Keratinocyte (primary cell): Measurements from ENCODE around the gene RBM44. TPM values are rescaled to one million over a fixed set of nuclear protein-coding genes. Genes with fewer than 3 reads are reported as not detected.
A peak's percentile ranks its signal among the peaks of the same experiment; 100 is the strongest.

ENCODE experiments used
- DNase-seq: peaks from one replicate; pipeline ENCODE4 v3.0.0-alpha.2; 2011; ENCODE audit warnings: low read depth, missing footprints, low spot score
- FAIRE-seq: peaks from 2 replicates; lab custom pipeline; 2011; peaks lifted over from hg19 to GRCh38; lab: Jason Lieb, UNC
- H2AFZ ChIP-seq: 2 replicates; pipeline ENCODE4 v1.6.0; 2012; ENCODE audit warnings: low read length, control low read depth, inconsistent platforms; ENCODE audit not compliant: control insufficient read depth
- H3K27ac ChIP-seq: 2 replicates; pipeline ENCODE4 v1.5.1; 2011; ENCODE audit warnings: low read length; ENCODE audit not compliant: control insufficient read depth, insufficient read depth
- H3K27me3 ChIP-seq: 3 replicates; pipeline ENCODE4 v1.6.0; 2011; ENCODE audit warnings: low read length; ENCODE audit not compliant: control insufficient read depth, insufficient read depth; ENCODE audit errors: extremely low read depth
- H3K36me3 ChIP-seq, 2 experiments: 2 replicates in 1 of 2; 3 replicates in 1 of 2; pipeline ENCODE4 v1.5.1; 2011; ENCODE audit warnings: low read length in 2 of 2, mild to moderate bottlenecking in 1 of 2; ENCODE audit not compliant: control insufficient read depth in 2 of 2, insufficient read depth in 2 of 2; ENCODE audit errors: extremely low read depth in 1 of 2
- H3K4me1 ChIP-seq: 3 replicates; pipeline ENCODE4 v1.5.1; 2011; ENCODE audit warnings: low read length; ENCODE audit not compliant: control insufficient read depth, insufficient read depth; ENCODE audit errors: extremely low read depth
- H3K4me2 ChIP-seq: 3 replicates; pipeline ENCODE4 v1.6.0; 2011; ENCODE audit warnings: low read depth, low read length; ENCODE audit not compliant: control insufficient read depth, insufficient read depth; ENCODE audit errors: extremely low read depth
- H3K4me3 ChIP-seq, 3 experiments: fragments of 200-600 bp in 1 of 3; sonication (generic) in 1 of 3; 2 replicates in 2 of 3; 3 replicates in 1 of 3; pipeline ENCODE4 v1.5.1; 2011 to 2016; ENCODE audit warnings: low read length in 3 of 3, mild to moderate bottlenecking in 3 of 3, control low read depth in 2 of 3, inconsistent platforms in 1 of 3, low read depth in 1 of 3, mixed read lengths in 1 of 3, mixed run types in 1 of 3, moderate library complexity in 1 of 3; ENCODE audit not compliant: control insufficient read depth in 2 of 3, insufficient read depth in 2 of 3; ENCODE audit errors: extremely low read depth in 1 of 3
- H3K79me2 ChIP-seq: 2 replicates; pipeline ENCODE4 v1.6.0; 2012; ENCODE audit warnings: low read length; ENCODE audit not compliant: control insufficient read depth, insufficient read depth
- H3K9ac ChIP-seq: 3 replicates; pipeline ENCODE4 v1.6.0; 2011; ENCODE audit warnings: low read length; ENCODE audit not compliant: control insufficient read depth, insufficient read depth; ENCODE audit errors: extremely low read depth
- H3K9me1 ChIP-seq: 3 replicates; pipeline ENCODE4 v1.6.0; 2011; ENCODE audit warnings: low read length; ENCODE audit not compliant: control insufficient read depth, insufficient read depth; ENCODE audit errors: extremely low read depth
- H3K9me3 ChIP-seq: 2 replicates; pipeline ENCODE4 v1.5.1; 2012; ENCODE audit warnings: low read depth, low read length; ENCODE audit not compliant: control insufficient read depth
- H4K20me1 ChIP-seq: 3 replicates; pipeline ENCODE4 v1.6.0; 2011; ENCODE audit warnings: low read length; ENCODE audit not compliant: control insufficient read depth, insufficient read depth; ENCODE audit errors: extremely low read depth
- CTCF ChIP-seq, 3 experiments: IDR thresholded peaks in 1 of 3; conservative IDR thresholded peaks in 1 of 3; optimal IDR thresholded peaks in 1 of 3; 2 replicates in 2 of 3; 3 replicates in 1 of 3; pipeline versions ENCODE3 to v1.5.1; 2011; ENCODE audit warnings: low read length in 3 of 3, mild to moderate bottlenecking in 3 of 3, moderate library complexity in 2 of 3, control low read depth in 1 of 3, inconsistent platforms in 1 of 3; ENCODE audit not compliant: insufficient read depth in 2 of 3; ENCODE audit errors: extremely low read depth in 1 of 3
- EZH2 ChIP-seq: IDR thresholded peaks from one replicate; pipeline ENCODE4 v1.6.1; 2012; ENCODE audit warnings: inconsistent platforms, mild to moderate bottlenecking, low read length, moderate library complexity
- dilution Hi-C: fragments of 300-500 bp; cut with MboI; formaldehyde crosslinking; loops from one replicate; pipeline ENCODE4 v1.7.0; 2020; ENCODE audit warnings: low sequenced_read_pairs; ENCODE audit not compliant: extremely low pct_ligation_motif_present
- polyA plus RNA-seq, 5 experiments: library from polyadenylated mRNA; depleted of rRNA in 3 of 5; stranded (reverse) in 3 of 5; stranded (forward) in 1 of 5; unstranded in 1 of 5; fragments of >200 nt; gene quantifications; 1 replicate in 1 of 5; 2 replicates in 3 of 5; 3 replicates in 1 of 5; pipeline versions ENCODE4 v1.2.1 to v1.2.3, GENCODE V29; 2011 to 2012; ENCODE audit warnings: missing spikeins in 2 of 5, low read depth in 1 of 5, low replicate concordance in 1 of 5

RBM44 gene
- polyA plus RNA-seq, 1 donor (not counting 4 experiments of a cell fraction or from before 2014, with no cell fraction given): 0.14 TPM

- TF ChIP-seq EZH2: no peak
- TF ChIP-seq CTCF (optimal IDR thresholded peaks at IDR 0.05 in 1 of 3, IDR thresholded peaks at IDR 0.05 in 1 of 3, conservative IDR thresholded peaks at IDR 0.05 in 1 of 3; ENCODE audit: extremely low read depth in 1 of 3, insufficient read depth in 2 of 3, low read length in 3 of 3): peak in 2 of 3 experiments; percentile 91 to 94
- Histone ChIP-seq H3K27ac (no peak overlapping the region), H3K9ac (no peak overlapping the region), H3K79me2 (no peaks in the 10 kb centered on the region), H4K20me1 (no peaks in the 10 kb centered on the region), H3K4me3 (no peak overlapping the region), H3K9me3 (no peaks in the 10 kb centered on the region), H3K27me3 (peaks cover 3% of the 10 kb centered on the region), H3K4me1 (peaks cover 12% of the 10 kb centered on the region), H3K36me3 (no peaks in the 10 kb centered on the region), H3K4me2 (peak overlapping the region; percentile 81), H2AFZ (no peak overlapping the region), H3K9me1 (no peaks in the 10 kb centered on the region)
- DNase-seq: peak; percentile 13
- dilution Hi-C loops: no loop called here
- FAIRE-seq: peak; percentile 87
These were observed 59.9 kb downstream of the RBM44 start for GRCh38 chr2:237858294-237859081.

- H3K9ac ChIP-seq: peak overlapping the region; percentile 10
- peaks cover 3% of the 10 kb centered on the region for H3K27me3 ChIP-seq
- dilution Hi-C loops: no loop called here
- H3K36me3 ChIP-seq: no peaks in the 10 kb centered on the region
- H3K79me2 ChIP-seq: no peaks in the 10 kb centered on the region
- DNase-seq (no peak), FAIRE-seq (no peak)
- H2AFZ ChIP-seq: no peak overlapping the region
- H4K20me1 ChIP-seq: no peaks in the 10 kb centered on the region
- H3K4me2 ChIP-seq: peak overlapping the region; percentile 81
- no peaks in the 10 kb centered on the region for H3K9me3 ChIP-seq
- TF ChIP-seq EZH2 (no peak), CTCF (optimal IDR thresholded peaks at IDR 0.05 in 1 of 3, IDR thresholded peaks at IDR 0.05 in 1 of 3, conservative IDR thresholded peaks at IDR 0.05 in 1 of 3; ENCODE audit: extremely low read depth in 1 of 3, insufficient read depth in 2 of 3, low read length in 3 of 3) (no peak)
- H3K4me1 ChIP-seq: peaks cover 12% of the 10 kb centered on the region
- no peaks in the 10 kb centered on the region for H3K9me1 ChIP-seq
- H3K27ac ChIP-seq: no peak overlapping the region
- no peak overlapping the region for H3K4me3 ChIP-seq
These were observed 60.5 kb downstream of the RBM44 start for GRCh38 chr2:237859082-237859433.
